WI38 (cell line): ENCODE results near the gene CLECL1.

Experiments used
- H3K4me3 ChIP-seq: 2 replicates; pipeline ENCODE4 v1.5.1; 2011; ENCODE audit warnings: low read depth, mild to moderate bottlenecking, control low read depth, low read length
- TF ChIP-seq, protein P1 (sequence below): IDR thresholded peaks from 2 replicates; pipeline ENCODE4 v1.5.1; 2012; ENCODE audit warnings: low read depth, mild to moderate bottlenecking, control low read depth, low read length

Gene CLECL1

DNA sequence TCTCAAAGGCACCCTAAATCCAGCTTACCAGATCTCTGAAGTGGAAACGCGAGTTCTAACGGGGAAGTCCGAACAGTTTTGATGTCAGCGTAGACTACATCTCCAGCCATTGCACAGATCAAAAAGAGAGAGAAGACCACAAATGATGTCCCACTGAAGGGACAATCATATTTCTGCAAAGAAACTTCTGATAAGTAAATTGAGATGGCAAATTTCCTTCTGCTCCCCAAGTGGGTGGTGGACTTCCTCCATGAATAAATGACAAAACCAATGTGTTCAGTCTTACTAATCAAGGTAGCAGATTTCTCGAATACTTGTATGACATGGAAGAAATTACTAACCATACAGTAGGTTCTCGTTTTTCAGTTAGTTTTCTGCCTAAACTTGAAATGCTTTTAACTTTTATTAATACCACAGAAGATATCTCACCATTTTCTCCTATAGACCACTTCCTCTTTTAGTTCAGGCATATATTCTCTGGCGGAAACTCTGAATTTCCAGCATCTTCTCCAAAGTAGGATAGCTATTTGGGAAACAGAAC, at the start of gene CLECL1:
Gene CLECL1 (minus strand): TSS at position 177 of the 541 bp plus-strand sequence.
- no peak within 1 kb of the TSS for H3K4me3 ChIP-seq
- TF ChIP-seq, protein P1, sequence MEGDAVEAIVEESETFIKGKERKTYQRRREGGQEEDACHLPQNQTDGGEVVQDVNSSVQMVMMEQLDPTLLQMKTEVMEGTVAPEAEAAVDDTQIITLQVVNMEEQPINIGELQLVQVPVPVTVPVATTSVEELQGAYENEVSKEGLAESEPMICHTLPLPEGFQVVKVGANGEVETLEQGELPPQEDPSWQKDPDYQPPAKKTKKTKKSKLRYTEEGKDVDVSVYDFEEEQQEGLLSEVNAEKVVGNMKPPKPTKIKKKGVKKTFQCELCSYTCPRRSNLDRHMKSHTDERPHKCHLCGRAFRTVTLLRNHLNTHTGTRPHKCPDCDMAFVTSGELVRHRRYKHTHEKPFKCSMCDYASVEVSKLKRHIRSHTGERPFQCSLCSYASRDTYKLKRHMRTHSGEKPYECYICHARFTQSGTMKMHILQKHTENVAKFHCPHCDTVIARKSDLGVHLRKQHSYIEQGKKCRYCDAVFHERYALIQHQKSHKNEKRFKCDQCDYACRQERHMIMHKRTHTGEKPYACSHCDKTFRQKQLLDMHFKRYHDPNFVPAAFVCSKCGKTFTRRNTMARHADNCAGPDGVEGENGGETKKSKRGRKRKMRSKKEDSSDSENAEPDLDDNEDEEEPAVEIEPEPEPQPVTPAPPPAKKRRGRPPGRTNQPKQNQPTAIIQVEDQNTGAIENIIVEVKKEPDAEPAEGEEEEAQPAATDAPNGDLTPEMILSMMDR = no peak

DNA sequence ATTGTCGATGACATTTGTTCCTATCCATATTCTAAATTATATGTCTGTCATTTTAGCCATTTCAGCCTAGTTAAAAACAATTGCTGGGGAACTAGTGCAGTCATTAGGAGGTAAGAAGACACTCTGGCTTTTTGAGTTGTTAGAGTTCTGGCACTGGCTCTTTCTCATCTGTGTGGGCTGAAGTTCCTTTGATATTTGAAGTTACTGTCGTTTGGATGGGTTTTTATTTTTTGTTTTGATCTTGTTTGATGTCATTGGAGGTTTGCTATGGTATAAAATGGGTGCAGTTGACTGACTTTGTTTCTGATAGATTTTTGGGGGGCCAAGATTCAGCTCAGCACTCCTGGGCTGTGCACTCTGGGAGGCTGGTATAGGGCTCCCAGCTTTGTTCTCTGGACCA, 48.5 kb upstream of the CLECL1 start:
- TF ChIP-seq, protein P1 = no peak
- H3K4me3 ChIP-seq = no peak overlapping the region

GRCh38 chr12:9779209-9779608, 46.3 kb upstream of the CLECL1 start:
- no peak overlapping the region for H3K4me3 ChIP-seq
- TF ChIP-seq, protein P1 = no peak

GRCh38 chr12:9776781-9777180, 43.9 kb upstream of the CLECL1 start:
- TF ChIP-seq, protein P1 = no peak
- no peak overlapping the region for H3K4me3 ChIP-seq

GRCh38 chr12:9773216-9773877, 40.5 kb upstream of the CLECL1 start:
- TF ChIP-seq, protein P1 = no peak
- no peak overlapping the region for H3K4me3 ChIP-seq

DNA sequence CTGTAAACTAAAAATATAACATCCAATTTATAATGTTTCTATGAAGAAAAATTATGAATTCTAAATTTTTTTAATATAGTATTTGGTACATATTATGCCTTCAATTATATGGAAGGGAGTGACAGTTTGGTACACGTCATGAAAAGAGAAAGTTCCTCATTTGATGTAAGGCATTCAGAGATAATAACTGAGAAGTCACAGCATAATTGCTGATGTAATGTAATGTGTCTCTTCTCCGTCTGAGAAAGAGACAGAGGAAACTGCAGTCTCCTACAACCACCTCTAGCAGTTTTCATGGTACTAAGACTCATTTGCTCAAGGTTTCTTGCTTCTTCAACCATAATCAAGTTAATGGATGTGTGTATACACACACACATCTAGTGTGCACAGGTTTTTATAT, 30.1 kb upstream of the CLECL1 start:
- TF ChIP-seq, protein P1 = no peak

DNA sequence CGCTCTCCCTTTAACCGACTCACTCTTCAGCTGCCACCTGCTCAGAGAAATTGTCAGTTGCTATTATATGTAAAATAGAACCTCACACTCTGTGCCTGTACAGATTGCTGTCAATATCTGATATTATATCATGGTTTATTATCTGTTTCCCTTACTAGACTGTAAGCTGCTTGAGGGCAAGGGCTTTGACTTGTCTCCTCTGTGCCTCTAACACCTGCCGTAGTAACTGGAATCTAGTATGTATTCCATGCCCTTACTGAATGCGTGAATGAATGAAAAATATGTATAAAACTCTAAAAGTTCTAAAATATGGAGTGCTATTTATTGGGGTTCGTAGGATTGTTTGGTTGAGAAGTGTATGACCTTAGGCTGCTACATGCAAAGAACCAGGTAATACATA, 29.5 kb upstream of the CLECL1 start:
- no peak overlapping the region for H3K4me3 ChIP-seq
- TF ChIP-seq, protein P1 = no peak

More for the DNA sequence above, 30.1 kb upstream of the CLECL1 start:
- H3K4me3 ChIP-seq = no peak overlapping the region
